K562 (cell line): ENCODE data around the gene ZFP64. TPM values are rescaled to one million over a fixed set of nuclear protein-coding genes. Genes with fewer than 3 reads are reported as not detected.

Source experiments
- ATAC-seq: fragments of 200-7000 bp; cut with Tn5 transposase; 3 replicates; pipeline ENCODE4 v1.9.1; 2020; ENCODE audit warnings: moderate library complexity
- BruUV-seq: library from RNA; stranded (reverse); fragments of 400-500 nt; replicated peaks from 2 replicates; lab custom pipeline; 2021; lab: Mats Ljungman, UMichigan
- CTCF ChIA-PET: fragments of 300-600 bp; formaldehyde crosslinking; extraction: SDS; loops from one replicate; lab custom pipeline; 2021; ENCODE audit warnings: low intra/inter-chr PET ratio; lab: Yijun Ruan, JAX
- POLR2A ChIA-PET: fragments of 300-600, 350-650 bp; sonication (Branson Sonifier 250); formaldehyde crosslinking; extraction: SDS; loops from one replicate; lab custom pipeline; 2021; ENCODE audit warnings: antibody characterized with exemption, inconsistent platforms; lab: Yijun Ruan, JAX
- DNase-seq, 4 experiments: peaks; one replicate each; pipeline versions ENCODE4 v3.0.0 to v3.0.0-alpha.2; 2011 to 2018; ENCODE audit warnings: low spot score in 3 of 4, mixed read lengths in 3 of 4; ENCODE audit errors: extremely low read depth in 1 of 4
- FAIRE-seq: peaks from 2 replicates; lab custom pipeline; 2011; peaks lifted over from hg19 to GRCh38; lab: Jason Lieb, UNC
- H2AFZ ChIP-seq: 2 replicates; pipeline ENCODE4 v1.6.0; 2011; ENCODE audit warnings: low read depth, low read length, control low read depth, inconsistent platforms
- H3K27ac ChIP-seq: fragments of 200-600 bp; 3 replicates; pipeline ENCODE4 v1.8.0; 2011; ENCODE audit warnings: low read depth, mild to moderate bottlenecking, control low read depth, inconsistent platforms, low read length, moderate library complexity, mixed read lengths; ENCODE audit errors: extremely low read depth
- H3K27me3 ChIP-seq, 2 experiments: fragments of 300-600 bp in 1 of 2; 2 replicates in 1 of 2; 3 replicates in 1 of 2; pipeline versions ENCODE4 v1.6.0 to v1.8.0; 2011; ENCODE audit warnings: inconsistent platforms in 2 of 2, low read length in 2 of 2, mild to moderate bottlenecking in 1 of 2, mixed read lengths in 1 of 2, moderate library complexity in 1 of 2; ENCODE audit not compliant: control insufficient read depth in 2 of 2, insufficient read depth in 2 of 2
- H3K36me3 ChIP-seq: fragments of 300-600 bp; 3 replicates; pipeline ENCODE4 v1.8.0; 2011; ENCODE audit warnings: mild to moderate bottlenecking, low read length, inconsistent platforms; ENCODE audit not compliant: control insufficient read depth, insufficient read depth
- H3K4me1 ChIP-seq, 2 experiments: fragments of 200-600 bp in 1 of 2; replicated peaks in 1 of 2; 2 replicates in 1 of 2; 3 replicates in 1 of 2; pipeline versions ENCODE4 v1.5.1 to v1.8.0; 2011; ENCODE audit warnings: inconsistent platforms in 2 of 2, low read length in 2 of 2, mild to moderate bottlenecking in 1 of 2, mixed read lengths in 1 of 2, moderate library complexity in 1 of 2; ENCODE audit not compliant: control insufficient read depth in 2 of 2, insufficient read depth in 2 of 2
- H3K4me2 ChIP-seq: 2 replicates; pipeline ENCODE4 v1.6.1; 2011; ENCODE audit warnings: low read length, control low read depth, inconsistent platforms, mixed read lengths; ENCODE audit not compliant: insufficient read depth
- H3K4me3 ChIP-seq: fragments of 200-600 bp; sonication (generic), shearing (Covaris generic); 2 replicates; pipeline ENCODE4 v1.5.1; 2016; ENCODE audit warnings: control low read depth, inconsistent platforms
- H3K79me2 ChIP-seq: fragments of 200-600 bp; 3 replicates; pipeline ENCODE4 v1.8.0; 2011; ENCODE audit warnings: low read length, inconsistent platforms; ENCODE audit not compliant: control insufficient read depth, insufficient read depth
- H3K9ac ChIP-seq, 2 experiments: 2 replicates each; pipeline versions ENCODE4 v1.6.0 to v1.6.1; 2011; ENCODE audit warnings: low read depth in 2 of 2, low read length in 2 of 2, control low read depth in 1 of 2, inconsistent platforms in 1 of 2, mild to moderate bottlenecking in 1 of 2, mixed read lengths in 1 of 2; ENCODE audit not compliant: insufficient read depth in 1 of 2
- H3K9me1 ChIP-seq: one replicate; pipeline ENCODE4 v1.6.0; 2011; ENCODE audit warnings: inconsistent platforms, mild to moderate bottlenecking, low read length, moderate library complexity; ENCODE audit not compliant: control insufficient read depth, insufficient read depth
- H3K9me3 ChIP-seq: replicated peaks from 2 replicates; pipeline ENCODE4 v1.5.1; 2011; ENCODE audit warnings: low read depth, low read length, inconsistent platforms; ENCODE audit not compliant: control insufficient read depth, insufficient read depth
- H4K20me1 ChIP-seq: replicated peaks from 2 replicates; pipeline ENCODE4 v1.6.1; 2011; ENCODE audit warnings: low read length, inconsistent platforms, mixed read lengths; ENCODE audit not compliant: control insufficient read depth, insufficient read depth
- CHD2 ChIP-seq: IDR thresholded peaks from 2 replicates; pipeline ENCODE4 v1.6.1; 2011; ENCODE audit warnings: low read depth, low read length
- ESRRA ChIP-seq: fragments of 450-650 bp; IDR thresholded peaks from 2 replicates; pipeline ENCODE4 v1.6.1; 2014; ENCODE audit warnings: low read depth, mild to moderate bottlenecking, moderate library complexity, borderline replicate concordance
- FOXP1 ChIP-seq: sonication (generic); formaldehyde crosslinking; IDR thresholded peaks from 2 replicates; pipeline ENCODE4 v1.8.0; 2022; ENCODE audit warnings: mild to moderate bottlenecking, missing genetic modification reagents
- NFIX ChIP-seq: fragments of 250-450 bp; sonication (Bioruptor Pico); IDR thresholded peaks from 2 replicates; pipeline ENCODE4 v1.4.0; 2020; ENCODE audit warnings: low read depth, mild to moderate bottlenecking, moderate library complexity
- SRF ChIP-seq, 2 experiments: fragments of 250-450, 450-650 bp in 1 of 2; sonication (Bioruptor Pico) in 1 of 2; sonication (generic) in 1 of 2; formaldehyde crosslinking; IDR thresholded peaks; 2 replicates each; pipeline versions ENCODE4 v1.5.0 to v1.5.1; 2020 to 2022; ENCODE audit warnings: mild to moderate bottlenecking in 1 of 2, missing genetic modification reagents in 1 of 2
- TBP ChIP-seq: optimal IDR thresholded peaks from 2 replicates; pipeline ENCODE3; 2011; ENCODE audit warnings: low read depth, low read length, improper control_type of control experiment
- ZNF551 ChIP-seq: fragments of 250-450 bp; sonication (Bioruptor Pico); IDR thresholded peaks from 2 replicates; pipeline ENCODE4 v1.5.0; 2021; ENCODE audit warnings: mild to moderate bottlenecking, moderate library complexity
- WGBS: fragments of 100-300 bp; shearing (Covaris generic); methylation state at CpG from one replicate; pipeline ENCODE4 v1.1.6; 2016; ENCODE audit warnings: low coverage, mixed read lengths; ENCODE audit not compliant: insufficient coverage; ENCODE audit errors: missing lambda C conversion rate; 5-methylcytosine and 5-hydroxymethylcytosine counted together
- in situ Hi-C: fragments of 300-500 bp; cut with MboI; formaldehyde crosslinking; loops from 4 replicates; pipeline ENCODE4 v1.15.0; 2018; ENCODE audit warnings: inconsistent platforms, mixed read lengths
- intact Hi-C: fragments of 100-400 bp; cut with micrococcal nuclease; formaldehyde crosslinking; loops from 2 replicates; pipeline ENCODE4 v1.14.2; 2022
- polyA plus RNA-seq, 8 experiments: library from polyadenylated mRNA; depleted of rRNA in 4 of 8; stranded (reverse) in 5 of 8; unstranded in 3 of 8; fragments of >200 nt; fragmentation: Nextera tagmentation in 2 of 8; fragmentation: Illumina TruSeq in 1 of 8; extraction: Ambion mirVana in 2 of 8; extraction: Trizol in 1 of 8; gene quantifications; 2 replicates each; pipeline versions ENCODE4 v1.2.1 to v1.2.3, GENCODE V29; 2011 to 2014; ENCODE audit warnings: inconsistent platforms in 1 of 8, missing spikeins in 1 of 8
- total RNA-seq, 7 experiments: library from RNA; depleted of rRNA in 6 of 7; stranded (reverse); fragments of >200 nt in 6 of 7; fragmentation: Illumina TruSeq in 2 of 7; extraction: Trizol in 2 of 7; gene quantifications; 2 replicates each; pipeline versions ENCODE4 v1.2.1 to v1.2.3, GENCODE V29; 2011 to 2021; ENCODE audit warnings: low replicate concordance in 1 of 7
- TF ChIP-seq, protein P1 (sequence below): sonication (generic); formaldehyde crosslinking; IDR thresholded peaks from 2 replicates; pipeline ENCODE4 v1.9.0; 2022; ENCODE audit warnings: mild to moderate bottlenecking, missing genetic modification reagents

The ZFP64 gene
- total and polyA plus RNA-seq, 9 of the 15 experiments (the other 6 are each of a cell fraction or from before 2014, with no cell fraction given), result 1.4 to 13.4 (median 7.0) TPM

DNA sequence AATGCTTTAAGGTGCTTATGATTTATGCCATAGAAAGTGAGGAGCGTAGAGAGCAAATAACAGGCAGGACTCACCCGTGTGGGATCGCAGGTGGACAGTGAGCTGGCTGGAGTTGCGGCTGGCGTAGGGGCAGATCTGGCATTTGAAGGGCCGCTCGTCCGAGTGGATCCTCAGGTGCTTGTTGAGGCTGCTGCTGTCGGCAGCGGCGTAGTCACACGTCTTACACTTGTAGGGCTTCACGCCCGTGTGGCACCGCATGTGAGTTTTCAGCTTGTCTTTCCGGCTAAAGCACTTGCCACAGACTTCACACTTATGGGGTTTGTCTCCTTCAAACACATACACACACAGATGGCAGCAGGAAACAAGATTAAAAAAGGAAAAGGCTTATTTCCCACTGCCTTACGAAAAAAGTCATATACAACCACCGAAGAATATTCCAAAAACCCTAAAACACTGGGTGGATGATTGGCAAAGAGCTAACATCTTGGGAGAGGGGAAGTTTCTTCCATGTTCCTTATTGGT, 31.5 kb downstream of the ZFP64 start:
- WGBS, result 98% methylated on average over 18 of the region's 18 CpGs
- intact Hi-C loops, result no loop called here
- no peaks in the 10 kb centered on the region for H3K9me1 ChIP-seq
- FAIRE-seq (no peak), ATAC-seq (no peak), DNase-seq (no peak)
- no peaks in the 10 kb centered on the region for H4K20me1 ChIP-seq
- H3K4me3 ChIP-seq, result no peak overlapping the region
- CTCF ChIA-PET, result no interaction called here
- H3K27me3 ChIP-seq, result no peaks in the 10 kb centered on the region
- in situ Hi-C loops, result no loop called here
- no peaks in the 10 kb centered on the region for H3K79me2 ChIP-seq
- H3K9ac ChIP-seq, result no peak overlapping the region
- H3K4me1 ChIP-seq, result no peaks in the 10 kb centered on the region
- BruUV-seq, result no TSS peak
- H3K9me3 ChIP-seq, result no peaks in the 10 kb centered on the region
- H2AFZ ChIP-seq, result no peak overlapping the region
- H3K4me2 ChIP-seq, result no peak overlapping the region
- H3K27ac ChIP-seq, result no peak overlapping the region
- TF ChIP-seq FOXP1 (CRISPR knock-in tag), result no peak
- TF ChIP-seq ZNF551, result no peak
- no peak for TF ChIP-seq TBP
- TF ChIP-seq CHD2, result no peak
- TF ChIP-seq ESRRA, result no peak
- TF ChIP-seq NFIX (CRISPR knock-in tag), result no peak
- TF ChIP-seq SRF (CRISPR knock-in tag; IDR thresholded peaks at IDR 0.05), result no peak
- TF ChIP-seq, protein P1, sequence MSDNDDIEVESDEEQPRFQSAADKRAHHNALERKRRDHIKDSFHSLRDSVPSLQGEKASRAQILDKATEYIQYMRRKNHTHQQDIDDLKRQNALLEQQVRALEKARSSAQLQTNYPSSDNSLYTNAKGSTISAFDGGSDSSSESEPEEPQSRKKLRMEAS (CRISPR knock-in tag), result no peak
- POLR2A ChIA-PET, result no interaction called here
- H3K36me3 ChIP-seq, result peaks cover 53% of the 10 kb centered on the region
